Ishikawa (cell line): ENCODE results near the gene ARF5.

Source experiments
- CEBPB ChIP-seq: IDR thresholded peaks from 2 replicates; pipeline ENCODE4 v1.6.1; 2012
- EGR1 ChIP-seq: IDR thresholded peaks from 2 replicates; pipeline ENCODE4 v1.6.1; 2012
- EP300 ChIP-seq: IDR thresholded peaks from 2 replicates; pipeline ENCODE4 v1.6.1; 2012; ENCODE audit warnings: borderline replicate concordance
- NFIC ChIP-seq: IDR thresholded peaks from 2 replicates; pipeline ENCODE4 v1.6.1; 2012
- RAD21 ChIP-seq: IDR thresholded peaks from 2 replicates; pipeline ENCODE4 v1.6.1; 2012; ENCODE audit warnings: low read depth
- TCF12 ChIP-seq: IDR thresholded peaks from 2 replicates; pipeline ENCODE4 v1.6.1; 2012; ENCODE audit warnings: low read depth
- YY1 ChIP-seq: IDR thresholded peaks from 2 replicates; pipeline ENCODE4 v1.6.1; 2012; ENCODE audit warnings: low read depth
- TF ChIP-seq, protein P1 (sequence below): IDR thresholded peaks from 2 replicates; pipeline ENCODE4 v1.6.1; 2012
- TF ChIP-seq, protein P2 (sequence below): IDR thresholded peaks from 2 replicates; pipeline ENCODE4 v1.6.1; 2012; ENCODE audit warnings: low read depth, mild to moderate bottlenecking

DNA sequence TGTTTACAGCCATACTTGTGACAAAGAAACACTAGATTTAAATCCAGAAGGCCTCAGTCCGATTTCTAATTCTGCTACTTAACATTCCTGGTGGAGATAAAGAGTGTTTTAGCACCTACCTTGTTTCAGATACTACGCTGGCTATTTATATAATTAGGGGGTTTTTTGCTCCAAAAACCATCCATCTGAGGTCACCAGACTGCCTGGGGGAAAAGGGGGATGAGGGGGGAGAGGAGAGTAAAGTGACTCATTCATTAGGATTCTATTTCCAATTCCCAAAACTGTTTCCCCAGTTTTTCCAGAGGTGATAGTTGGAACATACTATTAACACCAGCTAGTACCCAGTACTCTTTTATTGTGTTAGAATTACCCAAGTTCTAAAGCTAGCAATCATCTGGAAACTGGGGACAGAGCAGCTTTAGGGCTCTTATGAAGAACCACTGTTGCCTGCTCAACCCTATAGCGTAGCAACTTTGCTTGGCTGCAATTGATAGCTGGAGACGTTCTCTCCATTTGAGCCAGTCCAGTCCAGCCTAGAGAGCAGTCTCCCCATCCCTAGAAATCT is 9.4 kb upstream of the ARF5 start:
- TF ChIP-seq, protein P1, sequence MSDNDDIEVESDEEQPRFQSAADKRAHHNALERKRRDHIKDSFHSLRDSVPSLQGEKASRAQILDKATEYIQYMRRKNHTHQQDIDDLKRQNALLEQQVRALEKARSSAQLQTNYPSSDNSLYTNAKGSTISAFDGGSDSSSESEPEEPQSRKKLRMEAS: no peak
- TF ChIP-seq RAD21: no peak
- no peak for TF ChIP-seq CEBPB
- TF ChIP-seq YY1: no peak
- no peak for TF ChIP-seq TCF12
- no peak for TF ChIP-seq EGR1
- TF ChIP-seq NFIC: no peak
- no peak for TF ChIP-seq EP300
- TF ChIP-seq, protein P2, sequence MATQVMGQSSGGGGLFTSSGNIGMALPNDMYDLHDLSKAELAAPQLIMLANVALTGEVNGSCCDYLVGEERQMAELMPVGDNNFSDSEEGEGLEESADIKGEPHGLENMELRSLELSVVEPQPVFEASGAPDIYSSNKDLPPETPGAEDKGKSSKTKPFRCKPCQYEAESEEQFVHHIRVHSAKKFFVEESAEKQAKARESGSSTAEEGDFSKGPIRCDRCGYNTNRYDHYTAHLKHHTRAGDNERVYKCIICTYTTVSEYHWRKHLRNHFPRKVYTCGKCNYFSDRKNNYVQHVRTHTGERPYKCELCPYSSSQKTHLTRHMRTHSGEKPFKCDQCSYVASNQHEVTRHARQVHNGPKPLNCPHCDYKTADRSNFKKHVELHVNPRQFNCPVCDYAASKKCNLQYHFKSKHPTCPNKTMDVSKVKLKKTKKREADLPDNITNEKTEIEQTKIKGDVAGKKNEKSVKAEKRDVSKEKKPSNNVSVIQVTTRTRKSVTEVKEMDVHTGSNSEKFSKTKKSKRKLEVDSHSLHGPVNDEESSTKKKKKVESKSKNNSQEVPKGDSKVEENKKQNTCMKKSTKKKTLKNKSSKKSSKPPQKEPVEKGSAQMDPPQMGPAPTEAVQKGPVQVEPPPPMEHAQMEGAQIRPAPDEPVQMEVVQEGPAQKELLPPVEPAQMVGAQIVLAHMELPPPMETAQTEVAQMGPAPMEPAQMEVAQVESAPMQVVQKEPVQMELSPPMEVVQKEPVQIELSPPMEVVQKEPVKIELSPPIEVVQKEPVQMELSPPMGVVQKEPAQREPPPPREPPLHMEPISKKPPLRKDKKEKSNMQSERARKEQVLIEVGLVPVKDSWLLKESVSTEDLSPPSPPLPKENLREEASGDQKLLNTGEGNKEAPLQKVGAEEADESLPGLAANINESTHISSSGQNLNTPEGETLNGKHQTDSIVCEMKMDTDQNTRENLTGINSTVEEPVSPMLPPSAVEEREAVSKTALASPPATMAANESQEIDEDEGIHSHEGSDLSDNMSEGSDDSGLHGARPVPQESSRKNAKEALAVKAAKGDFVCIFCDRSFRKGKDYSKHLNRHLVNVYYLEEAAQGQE: no peak
